Ureter (tissue), 1 donor: ENCODE measurements around the gene ERVFRD-1. TPM values are rescaled to one million over a fixed set of nuclear protein-coding genes. Genes with fewer than 3 reads are reported as not detected.
"Not testable (repeated sequence)": the region's sequence is repeated elsewhere in the genome, so short reads cannot be mapped to it uniquely, and the experiment has no call there.

Experiments used
- DNase-seq: peaks from one replicate; pipeline ENCODE4 v3.0.0-alpha.2; 2020; ENCODE audit warnings: low spot score
- total RNA-seq: library from RNA; stranded (reverse); gene quantifications from one replicate; pipeline ENCODE4 v1.2.4, GENCODE V29; 2023
- donor health status: DM: yes; HTN: yes; CAD: no.

Gene ERVFRD-1
- total RNA-seq, 1 donor from 2014 or later, result 0.18 TPM

DNA sequence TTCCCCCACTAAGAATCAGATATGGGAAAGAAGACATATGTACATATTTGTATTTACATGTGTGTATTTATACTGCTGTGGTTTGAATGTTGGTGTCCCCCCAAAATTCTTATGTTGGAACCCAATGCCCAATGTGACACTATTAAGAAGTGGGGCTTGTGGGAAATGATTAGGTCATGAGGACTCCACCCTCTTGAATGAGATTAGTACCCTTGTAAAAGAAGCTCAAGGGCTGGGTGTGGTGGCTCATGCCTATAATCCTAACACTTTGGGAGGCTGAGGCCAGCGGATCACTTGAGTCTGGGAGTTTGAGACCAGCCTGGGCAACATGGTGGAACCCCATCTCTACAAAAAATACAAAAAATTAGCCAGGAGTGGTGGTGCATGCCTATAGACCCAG is 21.8 kb downstream of the ERVFRD-1 start:
- DNase-seq, result no peak

DNA sequence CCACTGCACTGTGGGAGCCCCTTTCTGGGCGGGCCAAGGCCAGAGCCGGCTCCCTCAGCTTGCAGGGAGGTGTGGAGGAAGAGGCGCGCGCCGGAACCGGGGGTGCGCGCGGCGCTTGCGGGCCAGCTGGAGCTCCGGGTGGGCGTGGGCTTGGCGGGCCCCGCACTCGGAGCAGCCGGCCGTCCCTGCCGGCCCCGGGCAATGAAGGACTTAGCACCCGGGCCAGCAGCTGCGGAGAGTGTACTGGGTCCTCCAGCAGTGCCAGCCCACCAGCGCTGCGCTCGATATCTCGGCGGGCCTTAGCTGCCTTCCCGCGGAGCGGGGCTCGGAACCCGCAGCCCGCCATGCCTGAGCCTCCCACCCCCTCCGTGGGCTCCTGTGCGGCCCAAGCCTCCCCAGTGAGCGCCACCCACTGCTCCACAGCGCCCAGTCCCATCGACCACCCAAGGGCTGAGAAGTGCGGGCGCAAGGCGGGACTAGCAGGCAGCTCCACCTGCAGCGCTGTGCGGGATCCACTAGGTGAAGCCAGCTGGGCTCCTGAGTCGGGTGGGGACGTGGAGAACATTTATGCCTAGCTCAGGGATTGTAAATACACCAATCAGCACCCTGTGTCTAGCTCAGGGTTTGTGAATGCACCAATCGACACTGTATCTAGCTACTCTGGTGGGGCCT is 24.2 kb downstream of the ERVFRD-1 start:
- DNase-seq, result not testable (repeated sequence)

DNA sequence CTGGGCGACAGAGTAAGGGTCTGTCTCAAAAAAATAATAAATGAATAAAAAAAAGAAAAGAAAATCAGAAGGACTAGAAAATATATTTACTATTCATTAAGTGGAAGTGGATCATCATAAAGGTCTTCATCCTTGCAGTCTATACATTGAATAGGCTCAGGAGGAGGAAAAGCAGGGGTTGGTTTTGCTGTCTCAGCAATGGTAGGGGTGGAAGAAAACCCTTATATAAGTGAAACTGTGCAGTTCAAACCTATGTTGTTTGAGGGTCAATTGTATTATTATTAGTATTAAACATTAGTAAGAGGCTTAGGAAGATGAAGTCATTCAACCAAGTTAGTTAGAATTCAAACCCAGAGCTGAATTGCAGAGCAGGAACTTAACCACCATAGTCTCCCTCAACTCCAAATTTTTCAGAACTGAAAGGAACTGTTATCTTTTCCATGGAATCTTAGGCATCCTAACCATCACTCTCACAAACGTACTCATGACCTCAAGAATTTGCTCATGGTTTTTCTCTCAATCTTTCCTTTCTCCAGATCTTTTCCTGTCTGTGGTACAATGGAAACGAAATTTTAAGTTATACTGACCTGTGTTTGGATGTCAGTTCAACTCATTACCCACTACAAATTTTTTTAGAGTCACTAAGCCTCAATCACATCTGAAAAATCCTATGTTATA is 25.6 kb downstream of the ERVFRD-1 start:
- no peak for DNase-seq

DNA sequence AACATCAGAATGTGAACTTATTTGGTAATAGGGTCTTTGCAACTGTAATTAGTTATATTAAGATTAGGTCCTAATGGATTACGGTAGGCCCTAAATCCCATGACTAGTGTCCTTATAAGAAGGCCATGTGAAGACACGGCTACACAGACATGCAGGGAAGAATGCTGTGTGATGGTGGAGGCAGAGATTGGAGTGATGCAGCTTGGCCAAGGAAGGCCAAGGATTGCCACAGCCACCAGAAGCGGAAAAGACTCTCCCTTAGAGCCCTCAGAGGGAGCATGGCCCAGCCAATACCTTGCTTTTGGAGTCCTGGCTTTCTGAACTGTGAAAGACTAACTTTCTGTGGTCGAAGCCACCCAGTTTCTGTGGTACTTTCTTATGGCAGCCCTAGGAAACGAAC is 27.6 kb downstream of the ERVFRD-1 start:
- DNase-seq, result no peak

DNA sequence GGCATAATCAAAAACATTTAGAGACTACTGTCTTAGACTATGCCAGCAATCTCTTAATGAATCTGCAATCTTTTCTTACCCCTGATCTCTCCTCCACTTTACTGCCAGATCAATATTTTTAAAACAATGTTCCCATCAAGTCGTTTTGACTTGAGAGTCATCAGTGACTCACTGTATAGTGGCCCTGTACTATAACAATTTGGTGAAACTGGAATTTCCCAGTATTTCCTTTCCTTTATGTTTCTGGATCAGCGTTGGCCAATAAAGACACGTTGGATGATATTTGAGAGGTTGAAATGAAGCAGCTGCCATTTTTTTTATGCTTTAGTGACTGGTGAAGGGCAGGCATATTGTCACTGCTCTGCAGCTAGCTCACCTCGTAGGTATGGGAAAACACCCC is 28.0 kb downstream of the ERVFRD-1 start:
- no peak for DNase-seq

DNA sequence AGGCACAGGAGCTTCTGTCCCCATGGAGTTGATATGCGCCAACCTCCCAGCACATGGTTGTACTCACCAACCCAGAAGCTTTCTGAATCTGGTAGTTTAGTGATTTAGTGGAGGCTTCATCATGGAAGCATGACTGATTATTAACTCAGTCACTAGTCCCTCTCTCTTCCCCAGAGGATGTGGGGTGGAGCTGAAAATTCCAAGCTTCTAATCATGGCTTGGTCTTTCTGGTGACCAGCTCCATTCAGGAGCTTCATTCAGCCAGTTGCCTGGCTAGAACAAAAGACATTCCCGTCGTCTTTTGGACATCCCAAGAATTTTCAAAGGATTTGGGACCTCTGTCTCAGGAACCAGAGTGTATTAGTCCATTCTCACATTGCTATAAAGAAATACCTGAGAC is 31.2 kb downstream of the ERVFRD-1 start:
- DNase-seq, result no peak

DNA sequence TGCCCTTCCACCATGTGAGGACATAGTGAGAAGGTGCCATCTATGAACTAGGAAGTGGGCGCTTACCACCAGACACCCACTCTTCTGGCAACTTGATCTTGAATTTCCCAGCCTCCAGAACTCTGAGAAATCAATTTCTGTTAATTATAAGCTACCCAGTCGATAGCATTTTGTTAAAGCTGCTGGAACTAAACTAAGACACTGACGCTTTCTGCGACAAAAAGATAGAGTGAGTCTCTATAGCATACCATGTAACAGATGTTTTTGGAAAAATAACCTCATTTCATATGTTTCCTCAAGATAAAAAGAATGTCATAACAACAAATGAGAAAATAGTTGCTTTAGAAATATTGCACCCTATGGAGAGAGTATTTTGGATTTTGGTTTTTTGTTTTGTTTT is 33.3 kb downstream of the ERVFRD-1 start:
- DNase-seq, result no peak

DNA sequence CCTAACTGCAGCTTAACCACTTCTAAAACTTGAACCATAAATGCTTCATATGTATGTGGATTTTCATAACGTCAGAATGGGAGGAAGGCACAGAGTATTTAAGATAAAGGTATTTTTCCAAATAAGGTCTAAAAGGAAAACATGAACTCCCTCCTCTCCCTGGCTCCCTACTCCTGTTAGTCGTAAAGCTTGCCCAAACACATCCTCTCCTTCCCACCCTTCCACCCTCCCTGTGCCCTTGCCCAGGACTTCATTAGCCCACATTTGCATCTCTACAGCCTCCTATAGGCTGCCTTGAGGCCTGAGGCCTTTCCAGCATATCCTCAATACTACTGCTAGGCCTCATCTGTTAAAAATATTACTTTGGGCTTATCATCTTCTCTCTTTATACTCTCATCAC is 35.0 kb downstream of the ERVFRD-1 start:
- no peak for DNase-seq

DNA sequence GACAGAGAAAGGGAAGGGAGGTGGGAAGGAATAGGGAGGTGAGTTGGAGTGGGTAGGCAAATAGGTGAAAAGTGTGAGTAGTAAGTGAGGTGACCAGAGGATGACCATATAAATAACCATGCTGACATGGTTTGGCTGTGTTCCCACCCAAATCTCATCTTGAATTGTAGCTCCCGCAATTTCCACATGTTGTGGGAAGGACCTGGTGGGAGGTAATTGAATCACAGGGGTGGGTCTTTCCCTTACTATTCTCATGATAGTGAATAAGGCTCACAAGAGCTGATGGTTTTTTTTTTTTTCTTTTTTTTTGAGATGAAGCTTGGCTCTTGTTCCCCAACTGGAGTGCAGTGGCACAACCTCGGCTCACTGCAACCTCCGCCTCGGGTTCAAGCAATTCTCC is 39.4 kb downstream of the ERVFRD-1 start:
- no peak for DNase-seq

DNA sequence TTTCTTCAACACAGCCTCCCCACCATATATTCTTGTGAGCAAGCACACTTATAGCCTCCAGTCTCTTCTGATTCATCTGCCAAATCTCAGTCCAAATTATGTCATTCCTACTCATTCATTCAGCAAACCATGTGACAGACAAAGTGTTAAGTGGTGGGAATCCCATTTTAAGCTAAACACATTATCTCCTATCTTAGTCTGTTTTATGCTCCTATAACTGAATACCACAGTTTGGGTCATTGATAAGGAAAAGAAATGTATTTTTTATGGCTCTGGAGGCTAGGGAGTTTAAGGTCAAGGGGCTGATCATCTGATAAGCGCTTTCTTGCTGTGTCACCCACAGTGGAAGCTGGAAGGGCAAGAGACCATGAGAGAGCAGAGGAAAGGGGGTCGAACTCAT is 41.8 kb downstream of the ERVFRD-1 start:
- no peak for DNase-seq

DNA sequence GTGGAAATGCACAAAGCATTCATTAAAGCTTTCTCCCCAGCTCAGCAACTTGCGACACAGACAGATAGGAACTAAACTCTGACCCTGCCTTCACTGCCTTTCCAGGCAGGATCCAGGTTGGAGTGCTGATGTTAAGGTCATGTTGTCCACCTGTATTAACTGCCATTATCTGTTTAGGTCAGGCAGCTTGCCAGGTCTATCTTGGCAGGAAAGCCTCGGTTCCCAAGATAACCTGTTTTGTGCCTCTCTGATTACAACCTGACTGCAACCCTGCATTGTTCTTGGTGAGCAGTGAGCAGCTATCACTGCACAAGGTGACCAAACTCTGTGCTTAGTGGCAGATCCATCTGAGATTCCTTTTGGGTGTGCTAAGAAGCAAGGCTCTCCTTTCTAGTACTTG is 44.2 kb downstream of the ERVFRD-1 start:
- DNase-seq, result no peak

DNA sequence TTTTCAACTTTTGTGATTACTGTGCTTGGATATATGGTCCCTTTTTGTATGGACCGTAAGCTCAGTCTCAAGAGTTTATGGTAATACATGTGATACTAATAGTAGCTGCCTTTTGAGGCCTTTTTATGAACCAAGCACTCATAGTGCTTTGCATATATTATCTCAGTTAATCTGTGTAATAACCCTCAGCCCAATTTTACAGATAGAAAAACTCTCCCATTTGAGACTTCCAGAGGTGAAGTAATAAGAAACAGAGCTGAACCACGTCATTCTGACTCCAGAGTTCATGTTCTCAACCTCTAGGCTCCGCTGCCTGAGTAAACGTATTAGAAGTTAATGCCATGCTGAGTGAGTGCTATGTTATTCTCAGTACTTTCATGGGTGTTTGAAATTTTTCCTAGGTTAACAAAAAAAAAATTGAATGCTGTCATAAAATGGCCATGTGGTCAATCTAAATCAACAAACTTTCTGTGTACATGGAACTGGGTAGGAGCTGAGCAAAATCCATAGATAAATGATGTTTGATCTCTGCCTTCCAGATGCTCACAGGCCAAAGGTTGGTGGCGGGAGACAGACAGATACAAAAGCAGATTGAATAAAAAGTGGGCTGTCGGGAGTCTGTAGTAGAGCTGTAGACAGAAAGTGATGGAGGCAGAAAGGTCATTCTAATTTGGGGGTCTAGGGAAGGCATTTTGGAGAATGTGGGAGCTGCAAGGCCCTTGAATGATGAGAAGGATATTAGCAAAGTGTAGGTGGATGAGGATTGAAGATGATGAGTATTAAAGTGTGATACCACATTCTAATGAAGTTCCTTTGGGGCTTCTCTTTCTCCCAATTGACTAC is 44.8 kb downstream of the ERVFRD-1 start:
- no peak for DNase-seq

DNA sequence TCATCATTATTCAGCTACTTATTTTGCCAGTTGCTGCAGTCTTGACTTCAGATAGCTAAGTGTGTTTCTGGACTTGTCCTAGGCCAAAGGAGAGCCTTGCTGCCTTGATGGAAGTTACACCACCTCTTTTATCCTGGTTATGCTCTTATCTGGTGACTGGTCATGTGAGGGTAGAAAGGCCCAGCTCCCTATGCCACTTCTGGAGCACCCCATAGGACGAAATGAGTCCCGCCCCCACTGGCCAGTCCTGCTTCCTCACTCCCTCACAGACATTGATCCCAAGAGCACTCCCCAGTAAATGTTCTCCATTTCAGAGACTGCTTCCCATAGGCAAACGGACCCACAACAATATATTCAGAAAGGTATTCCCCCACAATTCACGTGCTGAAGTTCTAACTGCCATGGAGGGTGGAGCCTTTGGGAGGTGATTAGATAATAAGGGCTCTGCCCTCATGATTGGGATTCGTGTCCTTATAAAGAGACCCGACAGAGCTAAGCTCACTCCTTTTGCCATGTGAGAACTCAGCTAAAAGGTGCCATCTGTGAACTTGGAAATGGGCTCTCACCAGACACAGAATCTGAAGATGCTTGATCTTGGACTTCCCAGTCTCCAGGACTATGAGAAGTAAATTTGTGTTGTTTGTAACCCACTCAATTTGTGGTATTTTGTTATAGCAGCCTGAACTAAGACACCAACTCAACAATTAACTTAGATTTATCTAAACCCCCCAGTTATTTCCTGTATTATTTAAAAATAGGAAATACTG is 45.9 kb downstream of the ERVFRD-1 start:
- no peak for DNase-seq

DNA sequence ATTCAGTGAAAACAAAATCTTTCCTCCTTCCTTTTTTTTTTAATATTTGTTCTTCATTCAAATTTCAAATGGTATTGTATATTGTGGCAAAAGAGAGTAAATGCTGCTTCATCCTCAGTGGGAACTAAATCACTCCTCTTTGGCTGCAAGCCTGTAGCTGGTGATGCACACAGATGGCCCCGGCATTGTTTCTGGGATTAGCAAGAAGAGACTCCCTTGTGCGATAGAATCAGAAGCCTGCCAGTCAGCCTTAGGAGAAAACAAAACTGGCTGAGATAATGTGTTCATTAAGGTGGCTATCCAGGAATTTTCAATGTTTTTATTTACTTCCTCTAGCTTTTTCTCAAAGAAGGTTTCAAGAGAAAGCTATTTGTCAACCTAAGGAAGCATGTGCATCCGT is 46.7 kb downstream of the ERVFRD-1 start:
- DNase-seq, result no peak

DNA sequence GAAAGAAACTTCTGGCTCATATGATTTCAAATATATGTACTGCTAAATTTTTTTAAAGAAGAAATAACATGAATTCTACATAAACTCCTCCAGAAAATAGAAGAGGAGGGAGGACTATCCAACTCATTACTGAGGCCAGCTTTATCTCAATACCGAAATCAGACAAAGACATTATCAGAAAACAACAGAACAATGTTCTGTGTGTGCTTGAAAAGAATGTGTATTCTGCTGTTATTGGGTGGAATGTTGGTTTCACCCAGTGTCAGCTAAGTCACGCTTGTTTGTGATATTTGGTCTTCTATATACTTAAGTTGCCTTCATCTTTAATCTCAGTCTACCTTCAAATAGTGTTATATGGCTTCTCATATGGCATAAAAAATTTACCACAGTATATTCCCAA is 48.8 kb downstream of the ERVFRD-1 start:
- no peak for DNase-seq

DNA sequence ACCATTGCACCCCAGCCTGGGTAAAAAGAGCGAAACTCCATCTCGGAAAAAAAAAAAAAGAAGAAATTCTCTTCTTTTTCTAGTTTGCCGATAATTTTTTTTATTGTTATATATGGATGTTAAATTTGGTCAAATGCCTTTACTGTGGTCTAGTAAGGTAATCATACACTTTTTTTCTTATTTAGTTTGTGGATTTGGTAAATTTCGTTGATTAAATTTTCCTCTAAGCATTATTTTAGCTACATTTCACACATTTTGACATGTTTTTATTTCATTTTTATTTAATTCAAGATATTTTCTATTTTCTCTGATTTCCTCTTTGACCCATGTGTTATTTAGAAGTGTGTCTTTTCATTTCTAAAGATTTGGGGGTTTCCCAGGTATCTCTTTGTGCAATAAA is 49.4 kb downstream of the ERVFRD-1 start:
- DNase-seq, result no peak

DNA sequence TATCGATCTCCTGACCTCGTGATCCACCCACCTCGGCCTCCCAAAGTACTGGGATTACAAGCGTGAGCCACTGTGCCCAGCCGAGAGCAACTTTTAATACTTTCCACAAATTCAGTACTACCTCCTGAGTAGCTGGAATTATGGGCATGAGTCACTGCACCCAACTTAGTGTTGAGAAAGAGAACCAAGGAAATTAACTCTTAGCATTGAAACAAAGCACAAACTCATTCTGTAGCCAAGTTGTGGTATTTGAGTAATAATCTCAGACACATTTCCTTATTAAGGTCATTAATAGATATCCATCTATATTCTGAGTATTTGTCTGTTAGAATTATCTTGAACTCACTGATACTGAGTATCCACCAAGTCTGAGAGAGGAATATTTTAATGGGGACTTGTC is 53.1 kb downstream of the ERVFRD-1 start:
- DNase-seq, result no peak

DNA sequence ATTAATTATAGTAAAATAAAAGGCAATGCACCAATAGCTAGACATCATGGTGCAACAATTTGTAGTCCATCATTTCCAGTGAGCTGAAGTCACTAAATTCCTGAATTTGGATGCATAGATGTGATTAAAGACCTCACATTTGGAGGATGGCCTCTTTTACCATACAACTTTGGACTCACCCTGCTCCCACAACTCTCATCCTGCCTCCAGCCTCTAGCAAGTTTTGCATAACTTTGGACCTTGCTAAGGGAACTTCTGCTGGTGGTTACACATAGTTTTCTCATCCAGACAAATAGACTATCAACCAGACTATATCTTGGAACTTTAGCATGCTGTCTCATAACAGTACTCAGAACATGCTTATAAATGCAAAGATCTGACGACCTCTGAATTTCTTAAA is 54.7 kb downstream of the ERVFRD-1 start:
- no peak for DNase-seq

DNA sequence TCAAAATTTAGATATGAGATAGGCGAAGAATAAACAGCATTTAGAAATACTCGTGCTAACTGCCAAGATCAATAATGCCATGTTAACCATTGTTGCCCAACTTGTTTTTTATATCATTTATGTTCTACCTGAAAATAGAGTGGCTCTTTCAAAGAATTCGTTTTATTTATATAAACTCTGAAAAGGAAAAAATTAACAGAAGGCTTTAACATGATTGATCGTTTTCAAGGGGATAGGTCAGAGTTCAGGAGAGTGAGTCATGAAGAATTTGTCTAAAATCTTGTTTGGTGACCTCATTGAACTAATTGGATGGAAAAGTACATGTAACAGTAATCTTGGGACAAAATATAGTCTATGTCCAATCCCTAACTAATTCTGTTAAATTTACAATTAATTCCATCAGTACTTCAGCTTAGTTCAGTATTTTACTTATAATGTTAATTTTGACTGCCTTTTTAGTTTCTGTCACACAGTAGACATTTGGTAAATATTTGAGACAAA is 56.3 kb downstream of the ERVFRD-1 start:
- no peak for DNase-seq

DNA sequence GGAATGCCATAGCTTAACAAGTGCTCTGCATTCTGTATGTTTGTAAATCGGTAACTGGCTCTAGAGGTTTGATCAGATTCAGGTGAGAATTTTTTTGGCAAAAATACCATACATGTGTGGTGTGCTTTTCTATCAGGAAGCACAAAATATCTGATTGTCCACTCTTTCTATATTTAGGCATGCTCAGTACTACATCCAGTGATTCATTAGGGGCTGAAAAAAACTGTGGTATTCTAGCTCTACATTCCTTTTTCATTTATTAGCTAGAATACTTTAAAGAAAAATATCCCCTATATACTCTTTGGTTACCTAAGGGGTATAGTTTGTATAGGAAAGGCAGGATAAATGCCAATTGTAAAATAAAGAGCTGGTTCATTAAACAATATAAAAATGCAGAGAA is 56.8 kb downstream of the ERVFRD-1 start:
- no peak for DNase-seq

DNA sequence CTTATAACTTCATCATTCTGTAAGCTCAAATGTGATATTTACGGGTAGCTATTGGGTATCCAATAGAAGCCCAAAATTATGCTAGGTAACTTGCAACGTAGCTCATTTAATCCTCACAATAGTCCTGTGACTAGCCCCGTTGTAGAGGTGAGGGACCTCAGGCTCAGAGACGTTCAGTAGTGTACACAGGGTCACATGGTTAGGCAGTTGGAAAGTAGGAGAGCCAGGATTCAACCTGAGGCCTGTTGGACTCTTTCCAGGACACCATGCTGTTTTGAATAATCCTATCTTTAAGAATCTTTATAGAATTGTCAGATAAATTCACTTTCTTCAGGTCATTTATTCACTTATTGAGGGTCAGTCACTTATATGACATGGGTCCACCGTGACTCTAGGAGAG is 58.2 kb downstream of the ERVFRD-1 start:
- no peak for DNase-seq
